HepG2 (cell line): ENCODE results near the gene ARFGEF3. TPM values are rescaled to one million over a fixed set of nuclear protein-coding genes. Genes with fewer than 3 reads are reported as not detected.

ENCODE experiments used
- ARHGAP35 ChIP-seq: sonication (generic); formaldehyde crosslinking; IDR thresholded peaks from 2 replicates; pipeline ENCODE4 v1.9.0; 2022; ENCODE audit warnings: mild to moderate bottlenecking, inconsistent platforms, moderate library complexity, missing genetic modification reagents, borderline replicate concordance
- GATAD2A ChIP-seq: IDR thresholded peaks from 2 replicates; pipeline ENCODE4 v1.6.1; 2016
- HHEX ChIP-seq: IDR thresholded peaks from 2 replicates; pipeline ENCODE4 v1.6.1; 2016; ENCODE audit warnings: control low read depth
- HMG20B ChIP-seq: conservative IDR thresholded peaks from 2 replicates; pipeline ENCODE4 v1.6.1; 2016; ENCODE audit warnings: missing genetic modification reagents, missing compliant biosample characterization
- KLF9 ChIP-seq: IDR thresholded peaks from 2 replicates; pipeline ENCODE4 v1.6.1; 2016; ENCODE audit warnings: low read depth
- NFIB ChIP-seq: sonication (generic); formaldehyde crosslinking; IDR thresholded peaks from 2 replicates; pipeline ENCODE4 v1.9.0; 2021; ENCODE audit warnings: missing genetic modification reagents, mild to moderate bottlenecking, borderline replicate concordance
- NR2C2 ChIP-seq: sonication (generic); formaldehyde crosslinking; IDR thresholded peaks from 2 replicates; pipeline ENCODE4 v1.4.0; 2020; ENCODE audit warnings: missing genetic modification reagents, mild to moderate bottlenecking, moderate library complexity, borderline replicate concordance
- RBFOX2 ChIP-seq: fragments of 200-400 bp; formaldehyde crosslinking; IDR thresholded peaks from 2 replicates; pipeline ENCODE4 v1.6.1; 2017; ENCODE audit warnings: low read depth, mild to moderate bottlenecking, low read length
- TOE1 ChIP-seq: sonication (generic); formaldehyde crosslinking; IDR thresholded peaks from 2 replicates; pipeline ENCODE4 v1.4.0; 2020; ENCODE audit warnings: mild to moderate bottlenecking, missing genetic modification reagents
- ZBTB3 ChIP-seq: sonication (generic); formaldehyde crosslinking; IDR thresholded peaks from 2 replicates; pipeline ENCODE4 v1.4.0; 2020; ENCODE audit warnings: low read depth, mild to moderate bottlenecking, moderate library complexity, missing genetic modification reagents, borderline replicate concordance
- polyA plus RNA-seq, 8 experiments: library from polyadenylated mRNA; depleted of rRNA in 3 of 8; stranded (reverse) in 7 of 8; unstranded in 1 of 8; fragments of >200 nt; fragmentation: Illumina TruSeq in 4 of 8; extraction: Trizol in 4 of 8; gene quantifications; 2 replicates each; pipeline versions ENCODE4 v1.2.1 to v1.2.3, GENCODE V29; 2011 to 2016; ENCODE audit warnings: low read depth in 4 of 8, missing spikeins in 1 of 8, mixed read lengths in 1 of 8; ENCODE audit not compliant: insufficient read depth in 1 of 8
- total RNA-seq, 5 experiments: library from RNA; depleted of rRNA; stranded (reverse); fragments of >200 nt; fragmentation: Illumina TruSeq; extraction: Trizol; gene quantifications; 2 replicates each; pipeline ENCODE4 v1.2.3, GENCODE V29; 2016; ENCODE audit warnings: low read depth in 1 of 5
- TF ChIP-seq, protein P1 (sequence below): sonication (generic); formaldehyde crosslinking; IDR thresholded peaks from 2 replicates; pipeline ENCODE4 v1.4.0; 2020; ENCODE audit warnings: missing genetic modification reagents, borderline replicate concordance
- TF ChIP-seq, protein P2 (sequence below): sonication (generic); formaldehyde crosslinking; IDR thresholded peaks from 2 replicates; pipeline ENCODE4 v1.5.0; 2020; ENCODE audit warnings: mild to moderate bottlenecking, missing genetic modification reagents
- TF ChIP-seq, protein P3 (sequence below): sonication (generic); formaldehyde crosslinking; IDR thresholded peaks from 2 replicates; pipeline ENCODE4 v1.5.1; 2020; ENCODE audit warnings: mild to moderate bottlenecking, missing genetic modification reagents, borderline replicate concordance
- TF ChIP-seq, protein P4 (sequence below): sonication (generic); formaldehyde crosslinking; IDR thresholded peaks from 2 replicates; pipeline ENCODE4 v1.8.1; 2023; ENCODE audit warnings: missing genetic modification reagents, mild to moderate bottlenecking, borderline replicate concordance
- TF ChIP-seq, protein P5 (sequence below): sonication (generic); formaldehyde crosslinking; IDR thresholded peaks from 2 replicates; pipeline ENCODE4 v1.8.1; 2022; ENCODE audit warnings: mild to moderate bottlenecking, missing genetic modification reagents

Gene ARFGEF3
- total and polyA plus RNA-seq, 2 of the 13 experiments (the other 11 are each of a cell fraction or from before 2014, with no cell fraction given): 0.60 to 2.6 TPM

DNA sequence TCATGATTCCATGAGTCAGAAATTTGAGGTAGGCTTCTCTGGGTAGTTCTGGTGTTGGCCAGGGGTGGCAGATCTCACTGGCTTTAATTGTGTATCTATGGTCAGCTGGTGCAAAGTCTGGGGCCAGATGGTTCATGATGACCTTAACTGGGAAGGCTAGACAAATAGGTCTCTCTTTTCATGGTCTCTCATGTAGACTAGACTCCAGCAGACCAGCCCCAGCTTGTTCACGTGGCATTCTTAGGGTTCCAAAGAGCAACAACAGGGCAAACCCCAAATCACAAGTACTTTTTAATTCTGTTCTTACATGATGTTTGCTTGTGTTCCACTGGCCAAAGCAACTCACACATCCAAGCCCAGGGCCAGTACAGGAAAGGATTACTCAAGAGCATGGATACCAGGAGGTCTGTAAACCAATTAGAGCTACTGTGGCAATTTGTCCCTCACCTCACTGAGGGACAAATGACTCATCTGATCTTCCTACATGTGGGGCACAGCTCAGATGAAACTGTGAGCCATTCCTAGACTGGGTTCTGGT, 136.1 kb downstream of the ARFGEF3 start (continued):
- TF ChIP-seq, protein P1, sequence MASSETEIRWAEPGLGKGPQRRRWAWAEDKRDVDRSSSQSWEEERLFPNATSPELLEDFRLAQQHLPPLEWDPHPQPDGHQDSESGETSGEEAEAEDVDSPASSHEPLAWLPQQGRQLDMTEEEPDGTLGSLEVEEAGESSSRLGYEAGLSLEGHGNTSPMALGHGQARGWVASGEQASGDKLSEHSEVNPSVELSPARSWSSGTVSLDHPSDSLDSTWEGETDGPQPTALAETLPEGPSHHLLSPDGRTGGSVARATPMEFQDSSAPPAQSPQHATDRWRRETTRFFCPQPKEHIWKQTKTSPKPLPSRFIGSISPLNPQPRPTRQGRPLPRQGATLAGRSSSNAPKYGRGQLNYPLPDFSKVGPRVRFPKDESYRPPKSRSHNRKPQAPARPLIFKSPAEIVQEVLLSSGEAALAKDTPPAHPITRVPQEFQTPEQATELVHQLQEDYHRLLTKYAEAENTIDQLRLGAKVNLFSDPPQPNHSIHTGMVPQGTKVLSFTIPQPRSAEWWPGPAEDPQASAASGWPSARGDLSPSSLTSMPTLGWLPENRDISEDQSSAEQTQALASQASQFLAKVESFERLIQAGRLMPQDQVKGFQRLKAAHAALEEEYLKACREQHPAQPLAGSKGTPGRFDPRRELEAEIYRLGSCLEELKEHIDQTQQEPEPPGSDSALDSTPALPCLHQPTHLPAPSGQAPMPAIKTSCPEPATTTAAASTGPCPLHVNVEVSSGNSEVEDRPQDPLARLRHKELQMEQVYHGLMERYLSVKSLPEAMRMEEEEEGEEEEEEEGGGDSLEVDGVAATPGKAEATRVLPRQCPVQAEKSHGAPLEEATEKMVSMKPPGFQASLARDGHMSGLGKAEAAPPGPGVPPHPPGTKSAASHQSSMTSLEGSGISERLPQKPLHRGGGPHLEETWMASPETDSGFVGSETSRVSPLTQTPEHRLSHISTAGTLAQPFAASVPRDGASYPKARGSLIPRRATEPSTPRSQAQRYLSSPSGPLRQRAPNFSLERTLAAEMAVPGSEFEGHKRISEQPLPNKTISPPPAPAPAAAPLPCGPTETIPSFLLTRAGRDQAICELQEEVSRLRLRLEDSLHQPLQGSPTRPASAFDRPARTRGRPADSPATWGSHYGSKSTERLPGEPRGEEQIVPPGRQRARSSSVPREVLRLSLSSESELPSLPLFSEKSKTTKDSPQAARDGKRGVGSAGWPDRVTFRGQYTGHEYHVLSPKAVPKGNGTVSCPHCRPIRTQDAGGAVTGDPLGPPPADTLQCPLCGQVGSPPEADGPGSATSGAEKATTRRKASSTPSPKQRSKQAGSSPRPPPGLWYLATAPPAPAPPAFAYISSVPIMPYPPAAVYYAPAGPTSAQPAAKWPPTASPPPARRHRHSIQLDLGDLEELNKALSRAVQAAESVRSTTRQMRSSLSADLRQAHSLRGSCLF (CRISPR knock-in tag): no peak
- TF ChIP-seq TOE1 (CRISPR knock-in tag): no peak
- TF ChIP-seq, protein P2, sequence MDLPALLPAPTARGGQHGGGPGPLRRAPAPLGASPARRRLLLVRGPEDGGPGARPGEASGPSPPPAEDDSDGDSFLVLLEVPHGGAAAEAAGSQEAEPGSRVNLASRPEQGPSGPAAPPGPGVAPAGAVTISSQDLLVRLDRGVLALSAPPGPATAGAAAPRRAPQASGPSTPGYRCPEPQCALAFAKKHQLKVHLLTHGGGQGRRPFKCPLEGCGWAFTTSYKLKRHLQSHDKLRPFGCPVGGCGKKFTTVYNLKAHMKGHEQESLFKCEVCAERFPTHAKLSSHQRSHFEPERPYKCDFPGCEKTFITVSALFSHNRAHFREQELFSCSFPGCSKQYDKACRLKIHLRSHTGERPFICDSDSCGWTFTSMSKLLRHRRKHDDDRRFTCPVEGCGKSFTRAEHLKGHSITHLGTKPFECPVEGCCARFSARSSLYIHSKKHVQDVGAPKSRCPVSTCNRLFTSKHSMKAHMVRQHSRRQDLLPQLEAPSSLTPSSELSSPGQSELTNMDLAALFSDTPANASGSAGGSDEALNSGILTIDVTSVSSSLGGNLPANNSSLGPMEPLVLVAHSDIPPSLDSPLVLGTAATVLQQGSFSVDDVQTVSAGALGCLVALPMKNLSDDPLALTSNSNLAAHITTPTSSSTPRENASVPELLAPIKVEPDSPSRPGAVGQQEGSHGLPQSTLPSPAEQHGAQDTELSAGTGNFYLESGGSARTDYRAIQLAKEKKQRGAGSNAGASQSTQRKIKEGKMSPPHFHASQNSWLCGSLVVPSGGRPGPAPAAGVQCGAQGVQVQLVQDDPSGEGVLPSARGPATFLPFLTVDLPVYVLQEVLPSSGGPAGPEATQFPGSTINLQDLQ: no peak
- TF ChIP-seq, protein P3, sequence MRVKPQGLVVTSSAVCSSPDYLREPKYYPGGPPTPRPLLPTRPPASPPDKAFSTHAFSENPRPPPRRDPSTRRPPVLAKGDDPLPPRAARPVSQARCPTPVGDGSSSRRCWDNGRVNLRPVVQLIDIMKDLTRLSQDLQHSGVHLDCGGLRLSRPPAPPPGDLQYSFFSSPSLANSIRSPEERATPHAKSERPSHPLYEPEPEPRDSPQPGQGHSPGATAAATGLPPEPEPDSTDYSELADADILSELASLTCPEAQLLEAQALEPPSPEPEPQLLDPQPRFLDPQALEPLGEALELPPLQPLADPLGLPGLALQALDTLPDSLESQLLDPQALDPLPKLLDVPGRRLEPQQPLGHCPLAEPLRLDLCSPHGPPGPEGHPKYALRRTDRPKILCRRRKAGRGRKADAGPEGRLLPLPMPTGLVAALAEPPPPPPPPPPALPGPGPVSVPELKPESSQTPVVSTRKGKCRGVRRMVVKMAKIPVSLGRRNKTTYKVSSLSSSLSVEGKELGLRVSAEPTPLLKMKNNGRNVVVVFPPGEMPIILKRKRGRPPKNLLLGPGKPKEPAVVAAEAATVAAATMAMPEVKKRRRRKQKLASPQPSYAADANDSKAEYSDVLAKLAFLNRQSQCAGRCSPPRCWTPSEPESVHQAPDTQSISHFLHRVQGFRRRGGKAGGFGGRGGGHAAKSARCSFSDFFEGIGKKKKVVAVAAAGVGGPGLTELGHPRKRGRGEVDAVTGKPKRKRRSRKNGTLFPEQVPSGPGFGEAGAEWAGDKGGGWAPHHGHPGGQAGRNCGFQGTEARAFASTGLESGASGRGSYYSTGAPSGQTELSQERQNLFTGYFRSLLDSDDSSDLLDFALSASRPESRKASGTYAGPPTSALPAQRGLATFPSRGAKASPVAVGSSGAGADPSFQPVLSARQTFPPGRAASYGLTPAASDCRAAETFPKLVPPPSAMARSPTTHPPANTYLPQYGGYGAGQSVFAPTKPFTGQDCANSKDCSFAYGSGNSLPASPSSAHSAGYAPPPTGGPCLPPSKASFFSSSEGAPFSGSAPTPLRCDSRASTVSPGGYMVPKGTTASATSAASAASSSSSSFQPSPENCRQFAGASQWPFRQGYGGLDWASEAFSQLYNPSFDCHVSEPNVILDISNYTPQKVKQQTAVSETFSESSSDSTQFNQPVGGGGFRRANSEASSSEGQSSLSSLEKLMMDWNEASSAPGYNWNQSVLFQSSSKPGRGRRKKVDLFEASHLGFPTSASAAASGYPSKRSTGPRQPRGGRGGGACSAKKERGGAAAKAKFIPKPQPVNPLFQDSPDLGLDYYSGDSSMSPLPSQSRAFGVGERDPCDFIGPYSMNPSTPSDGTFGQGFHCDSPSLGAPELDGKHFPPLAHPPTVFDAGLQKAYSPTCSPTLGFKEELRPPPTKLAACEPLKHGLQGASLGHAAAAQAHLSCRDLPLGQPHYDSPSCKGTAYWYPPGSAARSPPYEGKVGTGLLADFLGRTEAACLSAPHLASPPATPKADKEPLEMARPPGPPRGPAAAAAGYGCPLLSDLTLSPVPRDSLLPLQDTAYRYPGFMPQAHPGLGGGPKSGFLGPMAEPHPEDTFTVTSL (CRISPR knock-in tag): peak; percentile 18; the same call in 1 of the 2 replicates
- TF ChIP-seq, protein P4, sequence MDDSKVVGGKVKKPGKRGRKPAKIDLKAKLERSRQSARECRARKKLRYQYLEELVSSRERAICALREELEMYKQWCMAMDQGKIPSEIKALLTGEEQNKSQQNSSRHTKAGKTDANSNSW (CRISPR knock-in tag): no peak
- TF ChIP-seq, protein P5, sequence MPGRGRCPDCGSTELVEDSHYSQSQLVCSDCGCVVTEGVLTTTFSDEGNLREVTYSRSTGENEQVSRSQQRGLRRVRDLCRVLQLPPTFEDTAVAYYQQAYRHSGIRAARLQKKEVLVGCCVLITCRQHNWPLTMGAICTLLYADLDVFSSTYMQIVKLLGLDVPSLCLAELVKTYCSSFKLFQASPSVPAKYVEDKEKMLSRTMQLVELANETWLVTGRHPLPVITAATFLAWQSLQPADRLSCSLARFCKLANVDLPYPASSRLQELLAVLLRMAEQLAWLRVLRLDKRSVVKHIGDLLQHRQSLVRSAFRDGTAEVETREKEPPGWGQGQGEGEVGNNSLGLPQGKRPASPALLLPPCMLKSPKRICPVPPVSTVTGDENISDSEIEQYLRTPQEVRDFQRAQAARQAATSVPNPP (CRISPR knock-in tag): no peak
- TF ChIP-seq HHEX (CRISPR knock-in tag): no peak
- TF ChIP-seq RBFOX2: no peak
- no peak for TF ChIP-seq NFIB (CRISPR knock-in tag)
- TF ChIP-seq ARHGAP35 (CRISPR knock-in tag): no peak
- no peak for TF ChIP-seq GATAD2A (CRISPR knock-in tag)
- no peak for TF ChIP-seq KLF9 (CRISPR knock-in tag)
- TF ChIP-seq NR2C2 (CRISPR knock-in tag): no peak
- TF ChIP-seq ZBTB3 (CRISPR knock-in tag): no peak
- TF ChIP-seq HMG20B (CRISPR knock-in tag): no peak
